Subcutaneous adipose tissue (tissue), 4 donors: ENCODE results near the gene PFKP. TPM values are rescaled to one million over a fixed set of nuclear protein-coding genes. Genes with fewer than 3 reads are reported as not detected.

Experiments used
- CTCF ChIP-seq: fragments of 450-650 bp; IDR thresholded peaks from one replicate; pipeline ENCODE4 v1.5.1; 2016; ENCODE audit warnings: low read depth, mild to moderate bottlenecking, control low read depth, antibody characterized with exemption, moderate library complexity
- total RNA-seq, 4 donors: library from RNA; depleted of rRNA; stranded (reverse); fragments of >200 nt; gene quantifications; one replicate each; pipeline ENCODE4 v1.1.0, GENCODE V29; 2016

PFKP gene
- total RNA-seq, 4 donors from 2014 or later: 18.3 to 25.3 (median 20.0) TPM

DNA sequence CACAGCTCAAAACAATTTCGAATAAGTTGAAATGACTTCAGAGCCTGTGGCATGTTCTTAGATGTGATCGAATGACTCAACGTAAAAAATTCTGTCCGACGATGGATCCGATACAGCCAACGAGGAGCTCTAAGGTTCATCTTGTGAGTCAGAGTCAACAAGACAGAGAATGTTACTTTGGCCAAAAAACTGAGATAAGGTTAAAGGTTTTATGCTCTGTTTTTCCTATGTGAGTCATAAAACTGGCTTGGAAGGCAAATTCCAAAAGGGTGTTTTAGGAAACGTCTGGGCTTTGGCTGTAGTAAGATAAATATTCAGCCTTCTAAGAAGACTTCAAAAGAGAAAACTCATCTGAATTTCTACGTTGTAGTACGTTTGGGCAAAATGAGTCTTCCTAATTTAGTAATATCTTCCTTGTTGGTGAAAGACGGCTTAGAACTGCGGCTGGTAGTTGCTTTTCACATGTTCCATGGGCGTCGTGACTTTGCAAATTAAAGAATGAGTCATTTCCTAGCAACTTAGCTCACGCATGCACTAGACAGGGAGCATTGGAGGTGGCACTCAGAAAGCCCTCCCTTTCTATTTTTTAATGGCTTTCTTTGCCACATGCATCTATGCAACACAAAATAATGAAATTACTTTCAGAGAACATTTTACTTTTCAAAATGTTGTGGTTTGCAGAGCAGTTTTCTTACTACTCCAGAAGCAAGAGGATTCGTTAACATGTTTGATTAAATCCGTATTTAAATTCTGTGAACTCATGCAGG lies 28.2 kb downstream of the PFKP start:
- TF ChIP-seq CTCF: no peak

DNA sequence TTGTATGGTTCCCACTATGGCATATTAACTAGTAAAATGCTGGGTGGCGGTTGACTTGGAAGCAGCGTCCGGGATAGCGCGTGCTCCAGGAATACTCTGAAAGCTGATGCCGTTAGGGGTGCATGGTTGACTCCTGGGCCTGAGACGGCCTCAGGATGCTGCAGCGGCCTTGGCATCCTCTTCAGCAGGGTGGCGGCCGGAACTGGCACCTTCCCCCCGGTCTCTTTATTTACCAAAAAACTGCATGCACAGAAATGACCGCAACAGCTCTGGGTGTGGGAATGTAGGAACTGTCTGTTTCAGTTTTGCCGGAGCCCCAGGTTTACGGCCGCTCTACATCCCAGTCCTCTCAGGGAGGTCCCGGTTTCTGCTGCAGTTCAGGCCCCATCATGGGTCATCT lies 28.8 kb downstream of the PFKP start:
- no peak for TF ChIP-seq CTCF

GRCh38 chr10:3097160-3097559 lies 29.8 kb downstream of the PFKP start:
- no peak for TF ChIP-seq CTCF

- TF ChIP-seq CTCF: no peak
Measured at GRCh38 chr10:3098689-3099088, 31.3 kb downstream of the PFKP start.

DNA sequence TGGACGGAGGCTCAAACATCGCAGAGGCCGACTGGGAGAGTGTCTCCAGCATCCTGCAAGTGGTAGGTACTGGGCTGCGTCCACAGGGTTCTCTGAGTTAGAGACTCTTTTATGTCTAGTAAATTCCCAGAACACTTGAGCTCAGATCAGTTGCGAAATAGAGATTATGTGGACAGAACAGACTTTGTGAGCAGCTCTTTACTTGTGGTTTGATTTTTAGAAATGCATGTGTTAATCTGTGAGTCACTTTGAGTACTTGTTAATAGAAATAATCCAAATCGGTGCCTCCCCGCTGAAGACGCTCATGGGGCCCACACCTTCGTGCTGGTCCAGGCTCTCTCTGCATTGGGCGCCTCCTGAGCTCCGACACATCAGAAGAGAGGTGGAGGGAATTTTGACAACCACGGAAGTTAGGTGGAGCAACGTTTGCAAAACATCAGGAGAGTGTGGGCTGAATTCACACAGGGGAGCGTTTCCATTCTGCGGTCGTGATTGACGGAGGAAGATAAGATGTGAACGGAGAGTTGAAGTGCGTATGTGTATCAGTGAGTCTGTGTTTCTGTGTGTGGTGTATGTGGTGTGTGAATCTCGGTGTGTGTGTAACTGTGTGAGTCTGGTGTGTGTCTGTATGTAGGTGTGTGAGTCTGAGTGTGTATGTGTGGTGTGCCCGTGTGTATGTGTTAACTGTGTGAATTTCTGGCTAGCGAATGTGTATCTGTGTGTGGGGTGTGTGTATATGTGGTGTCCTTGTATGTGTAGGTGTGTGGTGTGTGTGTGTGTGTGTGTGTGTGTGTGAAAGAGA lies 32.1 kb downstream of the PFKP start:
- TF ChIP-seq CTCF: no peak

GRCh38 chr10:3100093-3100792 lies 32.9 kb downstream of the PFKP start:
- TF ChIP-seq CTCF: no peak
